HEK293 (cell line): ENCODE measurements around the gene KCNJ2.

Experiments
- CTCF ChIP-seq: fragments of 450-650 bp; formaldehyde crosslinking; IDR thresholded peaks from 2 replicates; pipeline ENCODE4 v1.5.1; 2016; ENCODE audit warnings: missing biosample characterization, missing genetic modification characterization
- ZBTB21 ChIP-seq: fragments of 450-650 bp; formaldehyde crosslinking; IDR thresholded peaks from 2 replicates; pipeline ENCODE4 v1.5.1; 2017; ENCODE audit warnings: missing biosample characterization, missing genetic modification characterization
- ZNF350 ChIP-seq: fragments of 450-650 bp; formaldehyde crosslinking; IDR thresholded peaks from 2 replicates; pipeline ENCODE4 v1.5.0; 2017; ENCODE audit warnings: missing biosample characterization, mild to moderate bottlenecking, missing genetic modification characterization
- ZNF707 ChIP-seq: fragments of 450-650 bp; formaldehyde crosslinking; IDR thresholded peaks from 2 replicates; pipeline ENCODE4 v1.5.1; 2016; ENCODE audit warnings: missing biosample characterization, missing genetic modification characterization
- TF ChIP-seq, protein P1 (sequence below): fragments of 450-650 bp; formaldehyde crosslinking; IDR thresholded peaks from 2 replicates; pipeline ENCODE4 v1.5.1; 2016; ENCODE audit warnings: missing biosample characterization, missing genetic modification characterization
- TF ChIP-seq, protein P2 (sequence below): fragments of 450-650 bp; formaldehyde crosslinking; IDR thresholded peaks from 2 replicates; pipeline ENCODE4 v1.5.1; 2016; ENCODE audit warnings: missing biosample characterization, missing genetic modification characterization

DNA sequence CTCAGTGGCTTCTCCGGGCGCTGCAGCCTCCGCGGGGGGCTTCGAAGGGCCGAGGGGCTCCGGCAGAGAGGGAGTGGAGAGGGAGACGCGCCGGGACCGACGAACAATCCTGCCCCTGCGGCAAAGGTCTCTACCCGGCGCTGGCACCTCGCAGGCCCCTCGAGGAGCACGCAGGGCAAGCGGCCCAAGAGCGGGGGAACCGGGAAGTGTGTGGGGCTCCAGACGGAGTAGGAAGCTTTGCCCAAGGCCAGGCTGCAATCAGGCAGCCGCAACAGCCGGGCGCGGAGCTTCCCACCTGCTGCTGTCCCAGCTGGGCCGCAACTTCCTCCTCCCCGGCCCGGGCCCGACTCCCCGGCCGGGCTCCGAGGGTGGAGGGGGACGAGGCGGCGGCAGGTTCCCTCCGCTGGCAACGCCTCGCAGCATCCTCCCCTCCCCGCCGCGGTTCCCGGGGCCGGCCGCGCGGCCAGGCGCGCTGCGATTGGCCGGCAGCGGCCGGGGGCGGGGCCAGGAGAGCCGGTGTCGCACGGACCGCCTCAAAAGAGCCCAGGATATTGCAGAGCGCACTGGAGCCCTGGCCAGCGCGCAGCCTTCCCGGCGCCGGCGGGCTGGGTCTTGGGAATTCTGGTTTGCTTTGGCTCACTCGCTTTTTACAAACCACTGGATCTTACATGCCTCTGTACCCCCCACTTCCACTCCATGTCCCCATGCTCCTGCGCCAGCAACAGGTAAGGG is at the start of gene KCNJ2:
- TF ChIP-seq CTCF (tag by site-specific recombination) (peak; percentile 23; the same call in 1 of the 2 replicates), ZNF350 (tag by site-specific recombination) (no peak), ZNF707 (tag by site-specific recombination) (no peak), ZBTB21 (tag by site-specific recombination) (no peak)
- TF ChIP-seq, protein P1, sequence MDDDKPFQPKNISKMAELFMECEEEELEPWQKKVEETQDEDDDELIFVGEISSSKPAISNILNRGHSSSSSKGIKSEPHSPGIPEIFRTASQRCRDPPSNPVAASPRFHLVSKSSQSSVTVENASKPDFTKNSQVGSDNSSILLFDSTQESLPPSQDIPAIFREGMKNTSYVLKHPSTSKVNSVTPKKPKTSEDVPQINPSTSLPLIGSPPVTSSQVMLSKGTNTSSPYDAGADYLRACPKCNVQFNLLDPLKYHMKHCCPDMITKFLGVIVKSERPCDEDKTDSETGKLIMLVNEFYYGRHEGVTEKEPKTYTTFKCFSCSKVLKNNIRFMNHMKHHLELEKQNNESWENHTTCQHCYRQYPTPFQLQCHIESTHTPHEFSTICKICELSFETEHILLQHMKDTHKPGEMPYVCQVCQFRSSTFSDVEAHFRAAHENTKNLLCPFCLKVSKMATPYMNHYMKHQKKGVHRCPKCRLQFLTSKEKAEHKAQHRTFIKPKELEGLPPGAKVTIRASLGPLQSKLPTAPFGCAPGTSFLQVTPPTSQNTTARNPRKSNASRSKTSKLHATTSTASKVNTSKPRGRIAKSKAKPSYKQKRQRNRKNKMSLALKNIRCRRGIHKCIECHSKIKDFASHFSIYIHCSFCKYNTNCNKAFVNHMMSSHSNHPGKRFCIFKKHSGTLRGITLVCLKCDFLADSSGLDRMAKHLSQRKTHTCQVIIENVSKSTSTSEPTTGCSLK (tag by site-specific recombination): no peak
- TF ChIP-seq, protein P2, sequence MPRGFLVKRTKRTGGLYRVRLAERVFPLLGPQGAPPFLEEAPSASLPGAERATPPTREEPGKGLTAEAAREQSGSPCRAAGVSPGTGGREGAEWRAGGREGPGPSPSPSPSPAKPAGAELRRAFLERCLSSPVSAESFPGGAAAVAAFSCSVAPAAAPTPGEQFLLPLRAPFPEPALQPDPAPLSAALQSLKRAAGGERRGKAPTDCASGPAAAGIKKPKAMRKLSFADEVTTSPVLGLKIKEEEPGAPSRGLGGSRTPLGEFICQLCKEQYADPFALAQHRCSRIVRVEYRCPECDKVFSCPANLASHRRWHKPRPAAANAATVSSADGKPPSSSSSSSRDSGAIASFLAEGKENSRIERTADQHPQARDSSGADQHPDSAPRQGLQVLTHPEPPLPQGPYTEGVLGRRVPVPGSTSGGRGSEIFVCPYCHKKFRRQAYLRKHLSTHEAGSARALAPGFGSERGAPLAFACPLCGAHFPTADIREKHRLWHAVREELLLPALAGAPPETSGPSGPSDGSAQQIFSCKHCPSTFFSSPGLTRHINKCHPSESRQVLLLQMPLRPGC (tag by site-specific recombination): no peak
